Ishikawa (cell line): ENCODE results near the gene RNPEPL1.

Experiments
- CEBPB ChIP-seq: IDR thresholded peaks from 2 replicates; pipeline ENCODE4 v1.6.1; 2012
- CREB1 ChIP-seq: IDR thresholded peaks from 2 replicates; pipeline ENCODE4 v1.6.1; 2012; ENCODE audit warnings: low read depth
- EP300 ChIP-seq: IDR thresholded peaks from 2 replicates; pipeline ENCODE4 v1.6.1; 2012; ENCODE audit warnings: borderline replicate concordance
- FOXM1 ChIP-seq: IDR thresholded peaks from 2 replicates; pipeline ENCODE4 v1.6.1; 2012; ENCODE audit warnings: low read depth, borderline replicate concordance
- MAX ChIP-seq: IDR thresholded peaks from 2 replicates; pipeline ENCODE4 v1.6.1; 2012
- RAD21 ChIP-seq: IDR thresholded peaks from 2 replicates; pipeline ENCODE4 v1.6.1; 2012; ENCODE audit warnings: low read depth
- REST ChIP-seq: IDR thresholded peaks from 2 replicates; pipeline ENCODE4 v1.6.1; 2012; ENCODE audit warnings: low read depth, mild to moderate bottlenecking
- TAF1 ChIP-seq: IDR thresholded peaks from 2 replicates; pipeline ENCODE4 v1.6.1; 2012; ENCODE audit warnings: low read depth, mild to moderate bottlenecking
- USF1 ChIP-seq: IDR thresholded peaks from 2 replicates; pipeline ENCODE4 v1.6.1; 2012
- YY1 ChIP-seq: IDR thresholded peaks from 2 replicates; pipeline ENCODE4 v1.6.1; 2012; ENCODE audit warnings: low read depth

- TF ChIP-seq CREB1 (no peak), FOXM1 (no peak), RAD21 (no peak), USF1 (no peak), MAX (no peak), EP300 (no peak), CEBPB (no peak), REST (no peak), YY1 (no peak), TAF1 (no peak)
Measured at GRCh38 chr2:240596491-240596931, 28.2 kb downstream of the RNPEPL1 start.
